ENCODE measurements around the gene DDX43.

DNA sequence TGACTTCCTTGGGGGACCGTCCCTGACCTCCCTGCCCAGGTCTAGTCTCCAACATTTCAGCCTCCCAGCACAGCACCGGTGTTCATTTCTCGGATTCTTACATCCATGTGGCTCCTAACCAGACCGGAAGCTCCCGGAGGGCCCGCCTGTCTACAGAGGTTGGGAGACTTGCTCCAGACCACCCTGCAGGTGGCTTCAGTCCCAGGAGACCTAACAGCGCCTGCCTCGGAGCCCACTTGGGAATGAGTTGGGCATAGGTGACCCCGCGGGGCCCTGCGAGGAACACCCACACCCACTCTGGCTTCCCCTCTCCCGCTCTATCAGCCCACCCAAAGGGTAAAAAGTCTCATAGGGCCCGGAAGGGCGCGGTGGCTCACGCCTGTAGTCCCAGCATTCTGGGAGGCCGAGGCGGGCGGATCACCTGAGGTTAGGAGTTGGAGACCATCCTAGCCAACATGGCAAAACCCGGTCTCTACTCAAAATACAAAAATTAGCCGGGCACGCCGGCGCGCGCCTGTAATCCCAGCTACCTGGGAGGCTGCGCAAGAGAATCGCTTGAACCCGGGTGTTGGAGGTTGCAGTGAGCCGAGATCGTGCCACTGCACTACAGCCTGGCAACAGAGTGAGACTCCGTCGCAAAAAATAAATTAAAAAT lies 46.0 kb upstream of the DDX43 start:
- TF ChIP-seq, protein P1, sequence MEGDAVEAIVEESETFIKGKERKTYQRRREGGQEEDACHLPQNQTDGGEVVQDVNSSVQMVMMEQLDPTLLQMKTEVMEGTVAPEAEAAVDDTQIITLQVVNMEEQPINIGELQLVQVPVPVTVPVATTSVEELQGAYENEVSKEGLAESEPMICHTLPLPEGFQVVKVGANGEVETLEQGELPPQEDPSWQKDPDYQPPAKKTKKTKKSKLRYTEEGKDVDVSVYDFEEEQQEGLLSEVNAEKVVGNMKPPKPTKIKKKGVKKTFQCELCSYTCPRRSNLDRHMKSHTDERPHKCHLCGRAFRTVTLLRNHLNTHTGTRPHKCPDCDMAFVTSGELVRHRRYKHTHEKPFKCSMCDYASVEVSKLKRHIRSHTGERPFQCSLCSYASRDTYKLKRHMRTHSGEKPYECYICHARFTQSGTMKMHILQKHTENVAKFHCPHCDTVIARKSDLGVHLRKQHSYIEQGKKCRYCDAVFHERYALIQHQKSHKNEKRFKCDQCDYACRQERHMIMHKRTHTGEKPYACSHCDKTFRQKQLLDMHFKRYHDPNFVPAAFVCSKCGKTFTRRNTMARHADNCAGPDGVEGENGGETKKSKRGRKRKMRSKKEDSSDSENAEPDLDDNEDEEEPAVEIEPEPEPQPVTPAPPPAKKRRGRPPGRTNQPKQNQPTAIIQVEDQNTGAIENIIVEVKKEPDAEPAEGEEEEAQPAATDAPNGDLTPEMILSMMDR (conservative IDR thresholded peaks at IDR 0.05; ENCODE audit: low read length) = no peak
- no peak for TF ChIP-seq EZH2phosphoT487 (IDR thresholded peaks at IDR 0.05; ENCODE audit: borderline replicate concordance)

Data from Loucy (cell line).